ENCODE measurements around the gene SPATA9. TPM values are rescaled to one million over a fixed set of nuclear protein-coding genes. Genes with fewer than 3 reads are reported as not detected.

SPATA9 gene
- total and polyA plus RNA-seq, 4 experiments from 2014 or later = 0.09 TPM; not detected in 3

- Histone ChIP-seq H3K9me3 (ENCODE audit: control insufficient read depth in 1 of 2, low read length in 2 of 2) (no peaks in the 10 kb centered on the region), H3K27me3 (ENCODE audit: insufficient read depth, low read length) (no peaks in the 10 kb centered on the region), H3K36me3 (ENCODE audit: insufficient read depth, low read length) (no peaks in the 10 kb centered on the region), H3K27ac (ENCODE audit: low read depth, low read length) (no peak overlapping the region), H3K4me3 (ENCODE audit: low read length in 2 of 2) (no peak overlapping the region), H3K4me1 (ENCODE audit: insufficient read depth, low read length) (no peaks in the 10 kb centered on the region)
- Mint-ChIP-seq H3K27me3 (peaks cover 15 to 19% of the 10 kb centered on the region in 2 donors), H3K4me3 (no peak overlapping the region), H3K27ac (peak overlapping the region in 1 of 7 donors; percentile 57), H3K9me3 (no peaks in the 10 kb centered on the region), H3K36me3 (peaks cover 0 to 3% of the 10 kb centered on the region in 2 donors), H3K4me1 (no peaks in the 10 kb centered on the region)
- intact Hi-C loops (cut with micrococcal nuclease) = no loop called here
- ChIA-PET POLR2A (ENCODE audit: partially characterized antibody) (no interaction called here), CTCF (ENCODE audit: partially characterized antibody) (interaction anchor here (1.9 kb wide), 1 partner anchor 35 kb away, joined by 5 read pairs; no protein-coding TSS in a partner anchor)
- no peak for DNase-seq
These were observed 16.5 kb upstream of the SPATA9 start for GRCh38 chr5:95699337-95699736.

DNA sequence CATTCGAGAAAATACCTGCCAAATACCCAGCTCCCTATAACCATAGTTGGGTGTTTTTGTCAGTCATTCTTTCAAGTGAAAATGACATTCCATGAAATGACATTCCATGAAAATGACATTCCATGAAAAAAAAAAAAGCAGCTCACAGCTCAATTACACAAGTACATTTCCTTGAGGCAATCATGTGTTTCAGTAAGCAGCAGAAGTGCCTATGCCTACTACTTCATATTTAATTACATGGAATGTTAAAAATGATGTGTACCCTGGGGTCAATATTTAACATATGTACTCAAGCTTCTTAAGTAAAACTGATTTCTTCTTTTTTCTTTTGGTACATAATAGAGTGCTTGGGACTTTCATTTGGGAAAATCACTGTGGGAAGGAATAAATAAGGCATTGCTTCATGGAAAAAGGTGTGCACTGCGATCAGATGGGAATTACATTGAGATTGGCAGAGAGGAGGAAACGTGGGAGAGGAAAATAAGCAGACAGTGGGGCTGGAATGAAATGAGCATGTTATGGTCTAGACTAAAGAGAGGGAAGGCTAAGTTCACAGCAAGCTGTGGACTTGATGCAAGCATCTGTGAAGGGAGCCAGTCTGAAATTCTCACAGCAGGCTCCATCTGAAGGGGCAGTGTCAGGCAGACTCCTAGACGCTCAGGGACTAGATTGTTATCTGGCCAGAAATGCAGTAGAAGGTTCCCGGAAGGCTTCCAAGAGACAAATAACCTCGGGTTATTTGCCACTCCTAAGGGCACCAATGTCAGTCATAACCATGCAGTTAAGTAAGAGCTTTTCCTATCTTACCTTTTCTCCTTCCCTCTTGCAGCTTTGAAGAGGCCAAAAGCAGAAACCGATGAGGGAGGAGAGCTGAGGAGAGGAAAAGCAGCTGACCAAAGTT, 15.2 kb upstream of the SPATA9 start:
- intact Hi-C loops (cut with micrococcal nuclease) = no loop called here
- no peak for DNase-seq
- Mint-ChIP-seq H3K36me3 (peaks cover 0 to 3% of the 10 kb centered on the region in 2 donors), H3K27ac (no peak overlapping the region), H3K4me3 (no peak overlapping the region), H3K9me3 (no peaks in the 10 kb centered on the region), H3K27me3 (peaks cover 15 to 19% of the 10 kb centered on the region in 2 donors), H3K4me1 (no peaks in the 10 kb centered on the region)
- no peaks in the 10 kb centered on the region for H3K27me3 ChIP-seq (ENCODE audit: insufficient read depth, low read length)
- H3K4me3 ChIP-seq (ENCODE audit: low read length in 2 of 2) = no peak overlapping the region
- no peaks in the 10 kb centered on the region for H3K9me3 ChIP-seq (ENCODE audit: control insufficient read depth in 1 of 2, low read length in 2 of 2)
- H3K4me1 ChIP-seq (ENCODE audit: insufficient read depth, low read length) = no peaks in the 10 kb centered on the region
- H3K36me3 ChIP-seq (ENCODE audit: insufficient read depth, low read length) = no peaks in the 10 kb centered on the region
- CTCF ChIA-PET (ENCODE audit: partially characterized antibody) = interaction anchor here (1.0 to 1.9 kb wide), 2 partner anchors 34 kb away, joined by 5 read pairs; no protein-coding TSS in a partner anchor
- H3K27ac ChIP-seq (ENCODE audit: low read depth, low read length) = no peak overlapping the region
- POLR2A ChIA-PET (ENCODE audit: partially characterized antibody) = no interaction called here

DNA sequence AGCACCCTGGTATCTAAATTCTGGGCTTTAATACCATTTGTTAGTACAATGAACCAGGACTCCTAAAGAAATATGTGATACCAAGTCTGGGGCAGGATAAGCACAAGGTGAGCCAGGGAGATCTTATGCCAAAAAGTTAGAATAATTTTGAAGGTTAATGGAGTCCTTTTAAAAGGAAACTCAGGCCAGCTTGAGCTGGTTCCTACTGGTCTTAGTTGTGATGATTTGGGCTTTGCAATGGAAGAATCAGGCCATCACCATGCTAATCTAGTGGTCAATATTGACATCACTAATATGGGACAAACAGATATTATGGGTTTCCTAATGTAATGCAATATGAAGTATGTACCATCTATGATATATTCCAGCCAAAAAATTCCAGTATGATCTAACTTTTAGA, 7.5 kb upstream of the SPATA9 start:
- Mint-ChIP-seq H3K4me1 (no peaks in the 10 kb centered on the region), H3K4me3 (no peak overlapping the region), H3K36me3 (no peaks in the 10 kb centered on the region), H3K9me3 (peaks cover 0 to 6% (median 0%) of the 10 kb centered on the region in 8 donors), H3K27me3 (peaks cover under 1 to 5% of the 10 kb centered on the region in 2 donors), H3K27ac (no peak overlapping the region)
- Histone ChIP-seq H3K27ac (ENCODE audit: low read depth, low read length) (no peak overlapping the region), H3K4me3 (ENCODE audit: low read length in 2 of 2) (no peak overlapping the region), H3K9me3 (ENCODE audit: control insufficient read depth in 1 of 2, low read length in 2 of 2) (no peaks in the 10 kb centered on the region), H3K36me3 (ENCODE audit: insufficient read depth, low read length) (no peaks in the 10 kb centered on the region), H3K27me3 (ENCODE audit: insufficient read depth, low read length) (no peaks in the 10 kb centered on the region), H3K4me1 (ENCODE audit: insufficient read depth, low read length) (no peaks in the 10 kb centered on the region)
- intact Hi-C loops (cut with micrococcal nuclease) = no loop called here
- DNase-seq = no peak
- POLR2A ChIA-PET (ENCODE audit: partially characterized antibody) = no interaction called here
- CTCF ChIA-PET (ENCODE audit: partially characterized antibody) = no interaction called here

- intact Hi-C loops (cut with micrococcal nuclease) = no loop called here
These were observed 6.9 kb upstream of the SPATA9 start for GRCh38 chr5:95689680-95690079.

DNA sequence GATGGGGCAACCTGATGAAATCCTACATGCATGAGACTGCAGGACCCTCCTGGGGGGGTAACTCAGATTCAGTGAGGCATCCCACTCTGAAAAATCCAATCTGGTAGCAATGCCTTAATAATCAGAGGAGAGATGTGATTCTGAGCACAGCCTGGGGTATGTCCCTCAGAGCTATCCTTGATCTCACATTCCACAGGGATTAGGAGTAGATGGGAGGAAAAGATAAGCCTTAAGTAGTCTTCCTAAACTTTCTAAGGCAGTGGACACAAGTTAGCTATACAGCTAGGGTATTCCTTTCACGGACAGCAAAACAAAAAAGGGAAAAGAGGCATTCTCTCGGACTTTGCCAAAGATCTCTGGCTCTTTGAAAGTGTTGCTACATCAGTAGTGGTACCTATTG, 3.9 kb upstream of the SPATA9 start:
- Histone ChIP-seq H3K36me3 (ENCODE audit: insufficient read depth, low read length) (no peaks in the 10 kb centered on the region), H3K9me3 (ENCODE audit: control insufficient read depth in 1 of 2, low read length in 2 of 2) (no peaks in the 10 kb centered on the region), H3K4me3 (ENCODE audit: low read length in 2 of 2) (no peak overlapping the region), H3K4me1 (ENCODE audit: insufficient read depth, low read length) (no peaks in the 10 kb centered on the region), H3K27ac (ENCODE audit: low read depth, low read length) (no peak overlapping the region), H3K27me3 (ENCODE audit: insufficient read depth, low read length) (no peaks in the 10 kb centered on the region)
- ChIA-PET POLR2A (ENCODE audit: partially characterized antibody) (no interaction called here), CTCF (ENCODE audit: partially characterized antibody) (no interaction called here)
- H3K4me1 Mint-ChIP-seq = no peaks in the 10 kb centered on the region
- H3K27ac Mint-ChIP-seq = no peak overlapping the region
- peaks cover 10% of the 10 kb centered on the region in 2 donors for H3K27me3 Mint-ChIP-seq
- intact Hi-C loops (cut with micrococcal nuclease) = no loop called here
- H3K9me3 Mint-ChIP-seq = peaks cover 0 to 6% (median 0%) of the 10 kb centered on the region in 8 donors
- H3K4me3 Mint-ChIP-seq = no peak overlapping the region
- H3K36me3 Mint-ChIP-seq = no peaks in the 10 kb centered on the region
- no peak for DNase-seq

More at GRCh38 chr5:95689680-95690079, 6.9 kb upstream of the SPATA9 start:
- no peak overlapping the region for H3K4me3 ChIP-seq (ENCODE audit: low read length in 2 of 2)
- DNase-seq = no peak
- H3K36me3 Mint-ChIP-seq = no peaks in the 10 kb centered on the region
- no peaks in the 10 kb centered on the region for H3K4me1 Mint-ChIP-seq
- H3K4me1 ChIP-seq (ENCODE audit: insufficient read depth, low read length) = no peaks in the 10 kb centered on the region
- H3K9me3 Mint-ChIP-seq = peaks cover 0 to 6% (median 0%) of the 10 kb centered on the region in 8 donors
- H3K9me3 ChIP-seq (ENCODE audit: control insufficient read depth in 1 of 2, low read length in 2 of 2) = no peaks in the 10 kb centered on the region
- no peaks in the 10 kb centered on the region for H3K27me3 ChIP-seq (ENCODE audit: insufficient read depth, low read length)
- no peak overlapping the region for H3K27ac ChIP-seq (ENCODE audit: low read depth, low read length)
- H3K27me3 Mint-ChIP-seq = peaks cover 3 to 9% of the 10 kb centered on the region in 2 donors
- H3K27ac Mint-ChIP-seq = no peak overlapping the region
- no peak overlapping the region for H3K4me3 Mint-ChIP-seq
- ChIA-PET POLR2A (ENCODE audit: partially characterized antibody) (no interaction called here), CTCF (ENCODE audit: partially characterized antibody) (no interaction called here)
- H3K36me3 ChIP-seq (ENCODE audit: insufficient read depth, low read length) = no peaks in the 10 kb centered on the region

- H3K9me3 ChIP-seq (ENCODE audit: control insufficient read depth in 1 of 2, low read length in 2 of 2) = no peaks in the 10 kb centered on the region
- Mint-ChIP-seq H3K9me3 (peaks cover 0 to 5% (median 0%) of the 10 kb centered on the region in 8 donors), H3K27ac (no peak overlapping the region), H3K4me3 (no peak overlapping the region), H3K36me3 (peaks cover 0 to 3% of the 10 kb centered on the region in 2 donors), H3K27me3 (peaks cover 12 to 18% of the 10 kb centered on the region in 2 donors), H3K4me1 (no peaks in the 10 kb centered on the region)
- H3K4me1 ChIP-seq (ENCODE audit: insufficient read depth, low read length) = no peaks in the 10 kb centered on the region
- no peaks in the 10 kb centered on the region for H3K36me3 ChIP-seq (ENCODE audit: insufficient read depth, low read length)
- ChIA-PET POLR2A (ENCODE audit: partially characterized antibody) (no interaction called here), CTCF (ENCODE audit: partially characterized antibody) (no interaction called here)
- no peak overlapping the region for H3K4me3 ChIP-seq (ENCODE audit: low read length in 2 of 2)
- no peak for DNase-seq
- H3K27me3 ChIP-seq (ENCODE audit: insufficient read depth, low read length) = no peaks in the 10 kb centered on the region
- intact Hi-C loops (cut with micrococcal nuclease) = no loop called here
- H3K27ac ChIP-seq (ENCODE audit: low read depth, low read length) = no peak overlapping the region
These were observed 1.6 kb upstream of the SPATA9 start for GRCh38 chr5:95684361-95684760.

DNA sequence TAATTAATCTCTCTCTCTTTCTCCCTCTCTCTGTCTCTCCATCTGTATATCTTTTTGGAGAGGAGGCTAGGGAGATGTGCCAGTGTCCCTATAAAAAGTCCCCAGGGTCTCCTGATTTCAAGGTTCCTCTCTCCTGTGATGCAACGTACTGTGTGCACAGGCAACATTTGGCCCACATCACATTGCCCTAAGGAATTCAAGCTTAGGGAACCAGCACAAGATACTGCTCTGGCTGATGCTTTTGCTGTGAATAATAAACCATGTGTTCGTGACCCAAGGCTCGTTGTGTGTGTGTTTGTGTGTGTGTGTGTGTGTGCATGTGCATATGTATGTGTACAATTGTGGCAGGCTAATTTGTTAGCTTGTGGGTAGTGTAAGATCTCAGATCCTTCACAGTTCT, 9.7 kb downstream of the SPATA9 start:
- ChIA-PET CTCF (ENCODE audit: partially characterized antibody) (interaction anchor here (0.9 to 2.5 kb wide), 2 partner anchors 9 to 97 kb away, joined by 3 to 15 read pairs; no protein-coding TSS in a partner anchor), POLR2A (ENCODE audit: partially characterized antibody) (no interaction called here)
- H3K9me3 ChIP-seq (ENCODE audit: control insufficient read depth in 1 of 2, low read length in 2 of 2) = no peaks in the 10 kb centered on the region
- H3K4me3 ChIP-seq (ENCODE audit: low read length in 2 of 2) = no peak overlapping the region
- intact Hi-C loops (cut with micrococcal nuclease) = no loop called here
- Mint-ChIP-seq H3K4me3 (no peak overlapping the region), H3K27ac (no peak overlapping the region), H3K9me3 (no peaks in the 10 kb centered on the region), H3K27me3 (peaks cover 3% of the 10 kb centered on the region in 2 donors), H3K36me3 (no peaks in the 10 kb centered on the region), H3K4me1 (no peaks in the 10 kb centered on the region)
- no peak overlapping the region for H3K27ac ChIP-seq (ENCODE audit: low read depth, low read length)
- no peak for DNase-seq
- no peaks in the 10 kb centered on the region for H3K4me1 ChIP-seq (ENCODE audit: insufficient read depth, low read length)
- no peaks in the 10 kb centered on the region for H3K36me3 ChIP-seq (ENCODE audit: insufficient read depth, low read length)
- H3K27me3 ChIP-seq (ENCODE audit: insufficient read depth, low read length) = no peaks in the 10 kb centered on the region
